A673 (cell line): Measurements from ENCODE around the gene CLEC17A. TPM values are rescaled to one million over a fixed set of nuclear protein-coding genes. Genes with fewer than 3 reads are reported as not detected.
"Not testable (repeated sequence)": the region's sequence is repeated elsewhere in the genome, so short reads cannot be mapped to it uniquely, and the experiment has no call there.

Source experiments
- BruUV-seq: library from RNA; stranded (reverse); fragments of 400-500 nt; replicated peaks from 2 replicates; lab custom pipeline; 2021; lab: Mats Ljungman, UMichigan
- CTCF ChIA-PET: fragments of 300-600 bp; sonication (Branson Sonifier 250); formaldehyde crosslinking; loops from one replicate; lab custom pipeline; 2022; ENCODE audit warnings: antibody characterized with exemption; lab: Charles Lee
- POLR2A ChIA-PET: fragments of 300-600 bp; sonication (Branson Sonifier 250); formaldehyde crosslinking; loops from one replicate; lab custom pipeline; 2022; ENCODE audit warnings: antibody characterized with exemption; ENCODE audit not compliant: low non-redundant PET; lab: Charles Lee
- DNase-seq: peaks from one replicate; pipeline ENCODE4 v3.0.0-alpha.2; 2015; ENCODE audit warnings: low spot score
- H3K27ac ChIP-seq: fragments of 200-600 bp; sonication (generic); 2 replicates; pipeline ENCODE4 v1.5.1; 2016; ENCODE audit warnings: mixed run types, low read depth, mild to moderate bottlenecking, mixed read lengths, antibody characterized with exemption, low read length; ENCODE audit not compliant: poor library complexity, severe bottlenecking
- H3K27me3 ChIP-seq: fragments of 200-600 bp; sonication (generic); replicated peaks from 2 replicates; pipeline ENCODE4 v1.6.1; 2017; ENCODE audit warnings: mixed run types, low read depth, mild to moderate bottlenecking, mixed read lengths, antibody characterized with exemption, low read length; ENCODE audit not compliant: insufficient read depth, poor library complexity
- H3K36me3 ChIP-seq: fragments of 200-600 bp; sonication (generic); 2 replicates; pipeline ENCODE4 v1.6.1; 2016; ENCODE audit warnings: mixed run types, mild to moderate bottlenecking, mixed read lengths, antibody characterized with exemption, low read length; ENCODE audit not compliant: insufficient read depth, poor library complexity, severe bottlenecking
- H3K4me1 ChIP-seq: fragments of 200-600 bp; sonication (generic); 2 replicates; pipeline ENCODE4 v1.6.1; 2017; ENCODE audit warnings: mixed run types, mild to moderate bottlenecking, mixed read lengths, antibody characterized with exemption, low read length; ENCODE audit not compliant: insufficient read depth, poor library complexity, severe bottlenecking
- H3K4me3 ChIP-seq: fragments of 200-600 bp; sonication (generic); 2 replicates; pipeline ENCODE4 v1.5.1; 2016; ENCODE audit warnings: low read depth, mixed run types, mild to moderate bottlenecking, mixed read lengths, low read length; ENCODE audit not compliant: poor library complexity, severe bottlenecking
- H3K9me3 ChIP-seq: fragments of 200-600 bp; sonication (generic); 2 replicates; pipeline ENCODE4 v1.6.1; 2016; ENCODE audit warnings: mixed run types, low read depth, mild to moderate bottlenecking, mixed read lengths, antibody characterized with exemption, low read length; ENCODE audit not compliant: poor library complexity, severe bottlenecking
- CTCF ChIP-seq: fragments of 300-800, 200-600 bp; sonication (generic); conservative IDR thresholded peaks from 2 replicates; pipeline ENCODE4 v1.5.1; 2017; ENCODE audit warnings: low read depth, mild to moderate bottlenecking, antibody characterized with exemption, low read length, moderate library complexity, mixed read lengths
- EZH2 ChIP-seq: fragments of 200-600 bp; sonication (generic); IDR thresholded peaks from 2 replicates; pipeline ENCODE4 v1.6.1; 2017; ENCODE audit warnings: borderline replicate concordance, low read depth, mild to moderate bottlenecking, mixed read lengths, antibody characterized with exemption, low read length; ENCODE audit not compliant: poor library complexity, severe bottlenecking
- intact Hi-C: fragments of 100-400 bp; cut with micrococcal nuclease; formaldehyde crosslinking; loops from one replicate; pipeline ENCODE4 v1.10.0; 2022; ENCODE audit not compliant: unreplicated experiment
- total RNA-seq: library from RNA; stranded (reverse); gene quantifications from 2 replicates; pipeline ENCODE4 v1.2.3, GENCODE V29; 2021

Gene CLEC17A
- total RNA-seq, 1 experiment from 2014 or later, result not detected

- peak; percentile 73 for DNase-seq
- ChIA-PET CTCF (no interaction called here), POLR2A (no interaction called here)
- no peak overlapping the region for H3K27ac ChIP-seq
- H3K27me3 ChIP-seq, result no peaks in the 10 kb centered on the region
- BruUV-seq, result no TSS peak
- TF ChIP-seq CTCF, result no peak
- no peak for TF ChIP-seq EZH2
- H3K4me3 ChIP-seq, result no peak overlapping the region
- peaks cover 18% of the 10 kb centered on the region for H3K36me3 ChIP-seq
- H3K9me3 ChIP-seq, result no peaks in the 10 kb centered on the region
- intact Hi-C loops, result no loop called here
- H3K4me1 ChIP-seq, result peaks cover 15% of the 10 kb centered on the region
Observed at GRCh38 chr19:14563989-14564651, 18.8 kb upstream of the CLEC17A start.

GRCh38 chr19:14564652-14565297 lies 18.1 kb upstream of the CLEC17A start:
- POLR2A ChIA-PET, H3K9me3 ChIP-seq, CTCF ChIA-PET, intact Hi-C loops, BruUV-seq, DNase-seq, H3K27me3 ChIP-seq, H3K4me3 ChIP-seq, H3K27ac ChIP-seq: not testable (repeated sequence)
- Histone ChIP-seq H3K36me3 (peaks cover 18% of the 10 kb centered on the region), H3K4me1 (peaks cover 13% of the 10 kb centered on the region)

GRCh38 chr19:14565298-14565679 lies 17.6 kb upstream of the CLEC17A start:
- peaks cover 8% of the 10 kb centered on the region for H3K4me1 ChIP-seq
- H3K9me3 ChIP-seq, result no peaks in the 10 kb centered on the region
- POLR2A ChIA-PET, result no interaction called here
- H3K27me3 ChIP-seq, result no peaks in the 10 kb centered on the region
- no peak for DNase-seq
- CTCF ChIA-PET, result no interaction called here
- no TSS peak for BruUV-seq
- no peak overlapping the region for H3K4me3 ChIP-seq
- intact Hi-C loops, result no loop called here
- peaks cover 18% of the 10 kb centered on the region for H3K36me3 ChIP-seq
- TF ChIP-seq CTCF (no peak), EZH2 (no peak)
- H3K27ac ChIP-seq, result no peak overlapping the region
